Peyer's patch (tissue), 4 donors: Measurements from ENCODE around the gene SNRK. TPM values are rescaled to one million over a fixed set of nuclear protein-coding genes. Genes with fewer than 3 reads are reported as not detected.

ENCODE experiments used
- DNase-seq, 3 donors: peaks; one replicate each; pipeline ENCODE4 v3.0.0-alpha.2; 2017 to 2019
- H3K27ac ChIP-seq, 4 donors: fragments of 200-600 bp; sonication (generic); one replicate each; pipeline ENCODE4 v1.5.1; 2016 to 2019
- H3K27me3 ChIP-seq, 2 donors: fragments of 200-600 bp; sonication (generic); one replicate each; pipeline ENCODE4 v1.5.1; 2019
- H3K36me3 ChIP-seq, 3 donors: fragments of 200-600 bp; sonication (generic); one replicate each; pipeline ENCODE4 v1.5.1; 2016 to 2019
- H3K4me1 ChIP-seq, 4 donors: fragments of 200-600 bp; sonication (generic); one replicate each; pipeline ENCODE4 v1.5.1; 2016 to 2019
- H3K4me3 ChIP-seq, 4 donors: fragments of 200-600 bp; sonication (generic); 1 replicate in 3 of 4; 2 replicates in 1 of 4; pipeline ENCODE4 v1.5.1; 2016 to 2019; ENCODE audit warnings: mild to moderate bottlenecking in 1 of 4
- H3K9me3 ChIP-seq, 4 donors: fragments of 200-600 bp; sonication (generic); one replicate each; pipeline ENCODE4 v1.5.1; 2016 to 2019; ENCODE audit warnings: mild to moderate bottlenecking in 1 of 4
- CTCF ChIP-seq, 6 experiments: fragments of 450-650 bp in 4 of 6; fragments of 200-600 bp in 2 of 6; sonication (generic) in 1 of 6; IDR thresholded peaks; one replicate each; pipeline ENCODE4 v1.5.1; 2017 to 2019; ENCODE audit warnings: antibody characterized with exemption in 6 of 6, mild to moderate bottlenecking in 3 of 6, moderate library complexity in 1 of 6
- POLR2A ChIP-seq, 2 donors: fragments of 450-650 bp; IDR thresholded peaks; one replicate each; pipeline ENCODE4 v1.5.1; 2017; ENCODE audit warnings: antibody characterized with exemption in 2 of 2, mild to moderate bottlenecking in 2 of 2, moderate library complexity in 2 of 2
- total RNA-seq, 4 donors: library from RNA; depleted of rRNA; stranded (reverse); fragments of >200 nt; gene quantifications; one replicate each; pipeline ENCODE4 v1.1.0, GENCODE V29; 2016

Gene SNRK
- total RNA-seq, 4 donors from 2014 or later: 48.7 to 69.4 (median 56.7) TPM

- H3K9me3 ChIP-seq: peaks cover 0 to 4% (median 0%) of the 10 kb centered on the region in 4 donors
- H3K36me3 ChIP-seq: no peaks in the 10 kb centered on the region
- TF ChIP-seq CTCF (IDR thresholded peaks at IDR 0.05) (no peak), POLR2A (IDR thresholded peaks at IDR 0.05) (no peak)
- H3K4me3 ChIP-seq: no peak overlapping the region
- no peaks in the 10 kb centered on the region for H3K4me1 ChIP-seq
- H3K27me3 ChIP-seq: no peaks in the 10 kb centered on the region
- no peak overlapping the region for H3K27ac ChIP-seq
- no peak for DNase-seq
Measured at GRCh38 chr3:43244694-43245093, 41.6 kb upstream of the SNRK start.

- H3K9me3 ChIP-seq: peaks cover 0 to 4% (median 0%) of the 10 kb centered on the region in 4 donors
- H3K27ac ChIP-seq: peak overlapping the region in 3 of 4 donors; percentile 13 to 53 (median 31)
- TF ChIP-seq POLR2A (IDR thresholded peaks at IDR 0.05): no peak
- TF ChIP-seq CTCF (IDR thresholded peaks at IDR 0.05): no peak
- no peaks in the 10 kb centered on the region for H3K36me3 ChIP-seq
- H3K4me3 ChIP-seq: no peak overlapping the region
- H3K4me1 ChIP-seq: no peaks in the 10 kb centered on the region
- no peaks in the 10 kb centered on the region for H3K27me3 ChIP-seq
- peak in 2 of 3 donors; percentile 22 to 49 for DNase-seq
Measured at GRCh38 chr3:43246976-43247375, 39.4 kb upstream of the SNRK start.

GRCh38 chr3:43247561-43248184 is 38.7 kb upstream of the SNRK start:
- H3K9me3 ChIP-seq: peaks cover 0 to 1% (median 0%) of the 10 kb centered on the region in 4 donors
- DNase-seq: no peak

GRCh38 chr3:43248185-43248583 is 38.2 kb upstream of the SNRK start:
- Histone ChIP-seq H3K27me3 (no peaks in the 10 kb centered on the region), H3K36me3 (no peaks in the 10 kb centered on the region), H3K4me3 (no peak overlapping the region), H3K9me3 (no peaks in the 10 kb centered on the region), H3K27ac (no peak overlapping the region), H3K4me1 (no peaks in the 10 kb centered on the region)
- DNase-seq: no peak
- TF ChIP-seq POLR2A (IDR thresholded peaks at IDR 0.05): no peak
- TF ChIP-seq CTCF (IDR thresholded peaks at IDR 0.05): no peak

More at GRCh38 chr3:43247561-43248184, 38.7 kb upstream of the SNRK start:
- H3K36me3 ChIP-seq: no peaks in the 10 kb centered on the region
- H3K27me3 ChIP-seq: no peaks in the 10 kb centered on the region
- no peaks in the 10 kb centered on the region for H3K4me1 ChIP-seq
- H3K4me3 ChIP-seq: no peak overlapping the region
- peak overlapping the region in 3 of 4 donors; percentile 13 to 38 (median 25) for H3K27ac ChIP-seq
- TF ChIP-seq POLR2A (IDR thresholded peaks at IDR 0.05): no peak
- no peak for TF ChIP-seq CTCF (IDR thresholded peaks at IDR 0.05)

- TF ChIP-seq CTCF (IDR thresholded peaks at IDR 0.05) (no peak), POLR2A (IDR thresholded peaks at IDR 0.05) (no peak)
- Histone ChIP-seq H3K36me3 (no peaks in the 10 kb centered on the region), H3K4me1 (no peaks in the 10 kb centered on the region), H3K27me3 (no peaks in the 10 kb centered on the region), H3K27ac (no peak overlapping the region), H3K4me3 (no peak overlapping the region), H3K9me3 (no peaks in the 10 kb centered on the region)
- DNase-seq: no peak
Measured at GRCh38 chr3:43248973-43249372, 37.4 kb upstream of the SNRK start.
